Thymus (tissue), 11 donors: ENCODE measurements around the gene CERS6. TPM values are rescaled to one million over a fixed set of nuclear protein-coding genes. Genes with fewer than 3 reads are reported as not detected.

Source experiments
- DNase-seq, 9 donors: peaks; one replicate each; pipeline ENCODE4 v3.0.0-alpha.2; 2013; ENCODE audit warnings: low spot score in 9 of 9, low read depth in 6 of 9, missing footprints in 1 of 9
- H3K27ac ChIP-seq, 2 donors: one replicate each; pipeline ENCODE4 v1.5.1; 2013; ENCODE audit warnings: control low read depth in 1 of 2, low read depth in 1 of 2, low read length in 1 of 2, mild to moderate bottlenecking in 1 of 2, moderate library complexity in 1 of 2
- H3K27me3 ChIP-seq, 2 donors: one replicate each; pipeline ENCODE4 v1.5.1; 2013; ENCODE audit warnings: low read length in 1 of 2; ENCODE audit not compliant: control insufficient read depth in 2 of 2, insufficient read depth in 1 of 2
- H3K36me3 ChIP-seq, 2 donors: one replicate each; pipeline ENCODE4 v1.5.1; 2013; ENCODE audit warnings: low read length in 1 of 2, mild to moderate bottlenecking in 1 of 2, moderate library complexity in 1 of 2; ENCODE audit not compliant: control insufficient read depth in 2 of 2, insufficient read depth in 2 of 2
- H3K4me1 ChIP-seq, 2 donors: one replicate each; pipeline ENCODE4 v1.5.1; 2013; ENCODE audit warnings: low read length in 2 of 2; ENCODE audit not compliant: control insufficient read depth in 2 of 2, insufficient read depth in 2 of 2
- H3K4me3 ChIP-seq, 2 donors: one replicate each; pipeline ENCODE4 v1.5.1; 2013; ENCODE audit warnings: low read length in 2 of 2, control low read depth in 1 of 2, mild to moderate bottlenecking in 1 of 2
- H3K9me3 ChIP-seq, 2 donors: one replicate each; pipeline ENCODE4 v1.5.1; 2013; ENCODE audit warnings: low read length in 1 of 2, mild to moderate bottlenecking in 1 of 2; ENCODE audit not compliant: control insufficient read depth in 2 of 2, insufficient read depth in 1 of 2
- WGBS: extraction: QIAGEN DNeasy Blood & Tissue Kit; methylation state at CpG from one replicate; pipeline ENCODE4 v1.1.7; 2013; 5-methylcytosine and 5-hydroxymethylcytosine counted together
- polyA plus RNA-seq: library from polyadenylated mRNA; stranded (reverse); fragments of 200-250 nt; gene quantifications from one replicate; pipeline ENCODE4 v1.2.3, GENCODE V29; 2013
- total RNA-seq: library from RNA; stranded (reverse); fragments of 120-200 nt; gene quantifications from one replicate; pipeline ENCODE4 v1.2.4, GENCODE V29; 2013
- donor health status: healthy.

Gene CERS6
- total and polyA plus RNA-seq, 2 donors = 12.1 to 26.9 TPM

DNA sequence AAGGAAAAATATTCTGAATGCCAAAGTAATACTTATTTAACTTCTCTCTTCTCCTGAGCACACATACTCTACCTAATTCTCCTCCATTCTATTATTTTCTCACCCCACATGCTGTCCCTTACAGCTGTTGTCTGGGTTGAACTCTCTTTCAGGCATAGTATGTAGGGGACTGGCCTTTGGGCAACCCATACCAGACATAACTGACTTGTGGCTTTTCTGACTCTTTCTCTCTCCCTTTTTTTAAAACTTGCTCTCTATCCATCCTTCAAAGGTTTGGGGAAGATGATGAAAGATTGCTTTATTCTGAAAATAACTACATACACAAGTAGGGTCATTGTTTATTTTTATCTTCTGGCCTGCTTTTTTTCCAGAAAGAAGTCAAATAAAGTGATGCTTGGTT lies 276.4 kb downstream of the CERS6 start:
- H3K9me3 ChIP-seq = no peaks in the 10 kb centered on the region
- no peak for DNase-seq
- H3K4me3 ChIP-seq = no peak overlapping the region
- H3K4me1 ChIP-seq = no peaks in the 10 kb centered on the region
- no peaks in the 10 kb centered on the region for H3K27me3 ChIP-seq
- H3K36me3 ChIP-seq = no peaks in the 10 kb centered on the region
- no peak overlapping the region for H3K27ac ChIP-seq

DNA sequence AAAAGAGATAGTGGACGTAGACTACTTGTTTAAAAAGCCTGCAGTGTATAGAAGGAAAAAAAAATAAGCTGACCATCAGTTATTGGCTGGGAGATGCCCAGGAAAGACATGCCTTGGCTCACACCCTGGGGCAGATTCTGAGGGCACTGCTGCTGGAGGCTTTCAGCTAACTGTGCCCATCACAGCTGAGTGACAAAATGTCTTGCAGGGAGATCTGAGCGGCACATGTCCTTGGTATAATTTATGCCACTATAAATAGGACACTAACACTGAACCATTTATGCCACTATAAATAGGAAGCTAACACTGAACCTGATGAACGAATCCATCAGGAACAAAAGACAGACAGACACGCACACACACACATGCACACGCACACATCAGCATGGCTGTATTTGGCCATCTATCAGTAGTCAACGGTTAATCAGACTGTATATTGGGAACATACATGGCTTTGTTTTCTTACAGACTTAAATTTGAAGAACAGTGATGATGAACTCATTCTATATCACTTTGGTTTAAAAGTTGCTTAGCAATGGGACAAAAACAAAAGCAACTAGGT lies 278.2 kb downstream of the CERS6 start:
- Histone ChIP-seq H3K9me3 (no peaks in the 10 kb centered on the region), H3K27me3 (no peaks in the 10 kb centered on the region), H3K27ac (no peak overlapping the region), H3K4me1 (no peaks in the 10 kb centered on the region), H3K4me3 (no peak overlapping the region), H3K36me3 (no peaks in the 10 kb centered on the region)
- 97% methylated on average over 6 of the region's 6 CpGs for WGBS
- no peak for DNase-seq

- no peak overlapping the region for H3K27ac ChIP-seq
- no peaks in the 10 kb centered on the region for H3K4me1 ChIP-seq
- no peaks in the 10 kb centered on the region for H3K27me3 ChIP-seq
- H3K36me3 ChIP-seq = no peaks in the 10 kb centered on the region
- DNase-seq = no peak
- H3K9me3 ChIP-seq = no peaks in the 10 kb centered on the region
- H3K4me3 ChIP-seq = no peak overlapping the region
- WGBS = 97% methylated on average over 12 of the region's 12 CpGs
Measured at GRCh38 chr2:168736649-168737445, 280.8 kb downstream of the CERS6 start.

GRCh38 chr2:168738062-168738461 lies 282.0 kb downstream of the CERS6 start:
- whole genome bisulfite sequencing = 95% methylated on average over 1 of the region's 1 CpG
- Histone ChIP-seq H3K9me3 (no peaks in the 10 kb centered on the region), H3K36me3 (no peaks in the 10 kb centered on the region), H3K27ac (no peak overlapping the region), H3K4me3 (no peak overlapping the region), H3K4me1 (no peaks in the 10 kb centered on the region), H3K27me3 (no peaks in the 10 kb centered on the region)
- DNase-seq = no peak

DNA sequence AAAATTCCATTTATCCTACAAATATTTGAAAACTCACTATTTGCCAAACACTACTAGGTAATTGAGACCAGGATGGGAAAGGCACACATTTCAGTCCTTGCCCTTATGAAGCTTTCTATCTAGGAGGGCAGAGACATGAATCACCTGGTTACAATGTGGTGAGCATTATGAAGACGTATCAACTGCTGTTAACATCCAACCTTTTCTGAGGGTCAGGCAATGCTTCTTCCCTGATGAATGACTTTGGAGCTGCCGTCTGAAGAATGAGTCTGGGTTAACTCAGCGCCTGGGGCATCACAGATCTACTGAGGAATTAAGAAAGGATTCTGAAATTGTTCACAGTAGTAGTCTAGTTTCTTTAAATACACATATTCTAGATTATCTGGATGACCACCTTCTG lies 284.3 kb downstream of the CERS6 start:
- DNase-seq = no peak
- H3K4me1 ChIP-seq = no peaks in the 10 kb centered on the region
- H3K9me3 ChIP-seq = no peaks in the 10 kb centered on the region
- 97% methylated on average over 3 of the region's 3 CpGs for WGBS
- no peaks in the 10 kb centered on the region for H3K27me3 ChIP-seq
- H3K36me3 ChIP-seq = no peaks in the 10 kb centered on the region
- no peak overlapping the region for H3K4me3 ChIP-seq
- no peak overlapping the region for H3K27ac ChIP-seq

GRCh38 chr2:168740788-168741187 lies 284.7 kb downstream of the CERS6 start:
- WGBS = 84% methylated on average over 3 of the region's 3 CpGs
- Histone ChIP-seq H3K4me1 (no peaks in the 10 kb centered on the region), H3K27ac (no peak overlapping the region), H3K9me3 (no peaks in the 10 kb centered on the region), H3K4me3 (no peak overlapping the region), H3K27me3 (no peaks in the 10 kb centered on the region), H3K36me3 (no peaks in the 10 kb centered on the region)
- DNase-seq = no peak

GRCh38 chr2:168742258-168742932 lies 286.3 kb downstream of the CERS6 start:
- DNase-seq = no peak
- 99% methylated on average over 4 of the region's 4 CpGs for WGBS

DNA sequence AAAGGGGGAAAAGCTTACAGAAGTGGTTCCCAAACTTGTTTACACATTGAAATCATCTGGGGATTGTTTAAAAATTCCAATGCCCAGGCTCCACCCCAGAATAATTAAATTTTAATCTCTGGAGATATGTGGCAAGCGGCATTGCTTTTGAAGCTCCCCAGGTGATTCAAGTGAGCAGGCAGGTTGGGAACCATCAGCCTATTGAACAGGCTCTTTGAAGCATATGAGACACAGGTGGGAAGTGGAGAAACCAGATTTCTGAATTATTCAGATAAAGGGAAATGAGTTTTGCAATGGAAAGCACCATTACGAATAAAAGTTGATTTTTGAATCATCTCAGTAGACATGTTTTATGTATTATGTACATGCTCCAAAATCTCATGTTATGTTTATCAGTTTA lies 288.8 kb downstream of the CERS6 start:
- Histone ChIP-seq H3K9me3 (no peaks in the 10 kb centered on the region), H3K27me3 (no peaks in the 10 kb centered on the region), H3K27ac (no peak overlapping the region), H3K4me1 (peaks cover 0 to 3% of the 10 kb centered on the region in 2 donors), H3K4me3 (no peak overlapping the region), H3K36me3 (peaks cover 0 to 2% of the 10 kb centered on the region in 2 donors)
- WGBS = 97% methylated on average over 2 of the region's 2 CpGs
- DNase-seq = no peak

More at GRCh38 chr2:168742258-168742932, 286.3 kb downstream of the CERS6 start:
- Histone ChIP-seq H3K36me3 (peaks cover 0 to 2% of the 10 kb centered on the region in 2 donors), H3K27ac (no peak overlapping the region), H3K4me3 (no peak overlapping the region), H3K4me1 (no peaks in the 10 kb centered on the region), H3K27me3 (no peaks in the 10 kb centered on the region), H3K9me3 (no peaks in the 10 kb centered on the region)

DNA sequence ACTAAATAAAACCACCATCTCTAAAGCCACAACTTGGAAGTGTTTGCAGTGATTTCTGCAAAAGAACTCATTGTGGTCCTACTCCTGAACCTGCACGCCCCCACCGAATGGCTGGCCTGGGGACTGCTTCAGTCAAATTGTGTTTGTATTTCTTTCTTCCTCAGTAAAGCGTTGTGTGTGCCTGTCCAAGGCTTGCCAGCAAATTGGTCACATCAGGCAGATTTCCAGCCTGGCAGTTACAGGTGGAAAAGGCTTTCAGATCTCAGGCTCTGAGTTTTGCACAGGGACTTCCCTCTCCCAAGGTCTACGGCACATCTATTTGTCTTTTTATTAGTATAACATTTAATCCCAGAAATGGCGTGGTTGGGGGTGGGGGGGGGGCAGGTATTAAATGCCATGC lies 292.4 kb downstream of the CERS6 start:
- Histone ChIP-seq H3K4me1 (peaks cover 7 to 14% of the 10 kb centered on the region in 2 donors), H3K4me3 (no peak overlapping the region), H3K27ac (no peak overlapping the region), H3K9me3 (no peaks in the 10 kb centered on the region), H3K36me3 (peaks cover 0 to 7% of the 10 kb centered on the region in 2 donors), H3K27me3 (no peaks in the 10 kb centered on the region)
- 94% methylated on average over 5 of the region's 5 CpGs for WGBS
- DNase-seq = no peak
